Fibroblast of skin of right biceps (primary cell): Measurements from ENCODE around the gene AOC3.
A peak's percentile ranks its signal among the peaks of the same experiment; 100 is the strongest.
"Not testable (repeated sequence)": the region's sequence is repeated elsewhere in the genome, so short reads cannot be mapped to it uniquely, and the experiment has no call there.

ENCODE experiments used
- DNase-seq: peaks from one replicate; pipeline ENCODE4 v3.0.0-alpha.2; 2013

AOC3 gene

GRCh38 chr17:42844761-42845555, 6.0 kb upstream of the AOC3 start:
- DNase-seq, result no peak

GRCh38 chr17:42845556-42845917, 5.5 kb upstream of the AOC3 start:
- DNase-seq, result no peak

- no peak for DNase-seq
Measured at GRCh38 chr17:42845918-42846593, 4.9 kb upstream of the AOC3 start.

GRCh38 chr17:42846594-42847280, 4.3 kb upstream of the AOC3 start:
- DNase-seq, result peak; percentile 22

- no peak for DNase-seq
Measured at GRCh38 chr17:42848093-42848492, 2.9 kb upstream of the AOC3 start.

- DNase-seq, result no peak
Measured at GRCh38 chr17:42849031-42849430, 2.0 kb upstream of the AOC3 start.

GRCh38 chr17:42849451-42850181, 1.4 kb upstream of the AOC3 start:
- peak; percentile 17 for DNase-seq

- not testable (repeated sequence) for DNase-seq
Measured at GRCh38 chr17:42851371-42852240, 607 bp downstream of the AOC3 start.

GRCh38 chr17:42852351-42852750, 1.4 kb downstream of the AOC3 start:
- no peak for DNase-seq

- no peak for DNase-seq
Measured at GRCh38 chr17:42853004-42853403, 2.0 kb downstream of the AOC3 start.

- no peak for DNase-seq
Measured at GRCh38 chr17:42853597-42853967, 2.6 kb downstream of the AOC3 start.

GRCh38 chr17:42853968-42854790, 3.2 kb downstream of the AOC3 start:
- no peak for DNase-seq

- no peak for DNase-seq
Measured at GRCh38 chr17:42855048-42855596, 4.1 kb downstream of the AOC3 start.

- DNase-seq, result not testable (repeated sequence)
Measured at GRCh38 chr17:42856093-42856492, 5.1 kb downstream of the AOC3 start.

GRCh38 chr17:42856516-42856915, 5.5 kb downstream of the AOC3 start:
- DNase-seq, result not testable (repeated sequence)

- DNase-seq, result no peak
Measured at GRCh38 chr17:42857389-42857788, 6.4 kb downstream of the AOC3 start.

GRCh38 chr17:42865638-42866094, 14.7 kb downstream of the AOC3 start:
- DNase-seq, result no peak

GRCh38 chr17:42866216-42866615, 15.2 kb downstream of the AOC3 start:
- no peak for DNase-seq

- no peak for DNase-seq
Measured at GRCh38 chr17:42866631-42867575, 15.9 kb downstream of the AOC3 start.
